RCC 7860 (cell line): ENCODE data around the gene RAMP3.
"Not testable (repeated sequence)": the region's sequence is repeated elsewhere in the genome, so short reads cannot be mapped to it uniquely, and the experiment has no call there.

ENCODE experiments used
- DNase-seq: peaks from one replicate; pipeline ENCODE4 v3.0.0-alpha.2; 2015; ENCODE audit warnings: low spot score
- FAIRE-seq: peaks from 2 replicates; lab custom pipeline; 2012; peaks lifted over from hg19 to GRCh38; lab: Jason Lieb, UNC

Gene RAMP3

DNA sequence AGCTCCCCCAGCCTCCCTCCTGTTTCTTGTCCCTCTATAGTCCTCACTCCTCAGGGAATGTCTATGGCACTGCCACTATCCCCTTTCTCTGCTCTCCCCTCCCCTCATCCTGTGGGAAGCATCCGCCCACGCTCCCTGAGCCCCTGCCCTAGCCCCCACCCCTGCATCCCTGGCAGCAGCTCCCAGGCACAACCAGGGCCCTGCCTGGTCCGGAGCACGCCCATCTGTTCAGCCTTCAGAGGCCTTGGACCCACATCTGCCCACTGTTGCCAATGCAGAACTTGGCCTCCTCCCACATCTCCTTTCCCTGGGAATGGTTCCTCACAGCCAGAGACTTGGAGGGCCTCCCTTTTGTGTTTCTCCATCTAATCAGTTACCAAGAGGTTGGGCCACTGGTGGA, 25.7 kb upstream of the RAMP3 start:
- DNase-seq (no peak), FAIRE-seq (no peak)

GRCh38 chr7:45132708-45133320, 24.8 kb upstream of the RAMP3 start:
- FAIRE-seq (no peak), DNase-seq (no peak)

GRCh38 chr7:45133352-45133751, 24.2 kb upstream of the RAMP3 start:
- FAIRE-seq = no peak
- DNase-seq = no peak

GRCh38 chr7:45133877-45134276, 23.7 kb upstream of the RAMP3 start:
- no peak for FAIRE-seq

DNA sequence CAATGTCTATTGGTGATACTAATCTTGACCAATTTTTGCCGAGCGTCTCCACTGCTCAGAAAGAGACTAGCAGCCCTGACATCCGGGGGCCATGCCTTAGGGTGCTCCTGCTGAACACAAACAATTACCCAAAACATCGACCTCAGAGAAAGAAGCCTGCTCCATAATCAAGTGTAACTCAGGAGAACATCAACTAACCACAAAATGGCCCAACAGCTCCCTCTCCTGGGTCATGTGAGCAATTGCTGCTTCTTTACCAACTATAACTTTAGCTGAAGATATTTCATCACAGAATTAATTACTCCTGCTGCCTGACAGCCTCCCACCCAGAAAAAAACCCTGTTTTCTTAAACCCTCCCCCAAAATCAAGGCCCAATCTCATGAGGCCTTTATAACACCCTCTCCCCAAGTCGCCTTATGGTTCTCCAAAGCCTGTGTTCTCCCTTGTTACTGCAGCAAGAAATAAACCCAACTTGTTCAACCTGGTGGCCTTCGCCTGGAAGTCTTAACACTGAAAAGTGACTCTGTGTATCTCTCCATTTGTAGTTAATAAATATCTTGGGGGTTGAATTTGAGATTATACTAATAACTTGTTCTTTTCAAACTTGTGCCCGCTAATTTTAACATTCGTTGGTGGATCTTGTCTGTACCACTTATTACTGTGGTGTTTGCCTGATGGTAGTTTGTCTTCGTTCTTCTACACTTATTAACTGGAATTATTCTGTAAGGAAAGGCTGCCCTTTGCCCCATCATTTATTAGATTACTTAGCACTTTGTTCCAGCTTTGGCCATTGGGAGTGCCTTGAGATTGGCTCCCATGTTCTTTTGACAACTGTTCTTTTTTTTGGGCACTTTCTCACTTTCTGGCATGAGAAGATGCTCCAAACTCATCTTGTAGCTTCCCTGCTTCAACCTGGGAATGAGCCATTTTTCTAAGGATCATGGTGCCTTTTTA, 21.2 kb upstream of the RAMP3 start:
- DNase-seq (peak; percentile 61), FAIRE-seq (peak; percentile 66)

More at GRCh38 chr7:45133877-45134276, 23.7 kb upstream of the RAMP3 start:
- DNase-seq = no peak

DNA sequence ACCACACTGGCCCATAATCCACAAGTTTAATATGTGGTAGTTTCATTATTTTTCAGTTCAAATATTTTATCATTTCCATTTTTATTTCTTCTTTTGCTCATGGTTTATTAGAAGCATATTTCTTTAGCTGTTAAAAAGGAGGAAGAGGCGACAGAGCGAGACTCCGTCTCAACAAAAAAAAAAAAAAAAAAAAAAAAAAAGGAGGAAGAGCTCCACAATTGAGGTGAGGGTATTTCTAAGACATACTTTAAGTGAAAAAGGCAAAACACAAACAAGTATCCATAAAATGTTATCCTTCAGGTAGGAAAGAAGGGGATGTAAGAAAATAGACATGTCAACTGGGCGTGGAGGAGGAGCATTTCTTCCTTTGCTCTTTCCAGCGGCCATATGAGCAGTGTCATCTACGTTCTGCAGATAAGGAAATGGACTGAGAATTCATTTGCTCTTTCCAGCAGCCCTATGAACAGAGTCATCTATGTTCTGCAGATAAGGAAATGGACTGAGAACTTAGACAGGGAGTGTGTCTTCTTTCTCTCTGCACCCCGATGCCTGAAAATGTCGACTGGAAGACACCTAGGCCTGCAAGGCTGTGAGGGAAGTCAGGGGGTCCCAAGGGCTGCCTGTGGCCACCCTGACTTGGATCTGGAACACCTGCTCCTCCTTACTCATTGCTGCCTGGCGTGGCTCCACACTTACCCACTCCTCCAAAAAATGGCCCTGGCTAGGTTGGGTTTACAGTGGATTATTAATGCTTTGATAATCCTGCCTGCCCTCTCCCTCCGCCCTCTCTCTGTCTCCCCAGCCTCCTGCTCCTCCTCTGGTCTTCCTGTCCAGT, 18.9 kb upstream of the RAMP3 start:
- no peak for FAIRE-seq

GRCh38 chr7:45140827-45141226, 16.8 kb upstream of the RAMP3 start:
- DNase-seq (no peak), FAIRE-seq (no peak)

More for the DNA sequence above, 18.9 kb upstream of the RAMP3 start:
- no peak for DNase-seq

GRCh38 chr7:45143616-45144015, 14.0 kb upstream of the RAMP3 start:
- FAIRE-seq = no peak

GRCh38 chr7:45145881-45146280, 11.7 kb upstream of the RAMP3 start:
- no peak for FAIRE-seq
- DNase-seq = no peak

More at GRCh38 chr7:45143616-45144015, 14.0 kb upstream of the RAMP3 start:
- peak; percentile 18 for DNase-seq

- FAIRE-seq = no peak
- DNase-seq = no peak
Measured at GRCh38 chr7:45146531-45147379, 10.8 kb upstream of the RAMP3 start.

DNA sequence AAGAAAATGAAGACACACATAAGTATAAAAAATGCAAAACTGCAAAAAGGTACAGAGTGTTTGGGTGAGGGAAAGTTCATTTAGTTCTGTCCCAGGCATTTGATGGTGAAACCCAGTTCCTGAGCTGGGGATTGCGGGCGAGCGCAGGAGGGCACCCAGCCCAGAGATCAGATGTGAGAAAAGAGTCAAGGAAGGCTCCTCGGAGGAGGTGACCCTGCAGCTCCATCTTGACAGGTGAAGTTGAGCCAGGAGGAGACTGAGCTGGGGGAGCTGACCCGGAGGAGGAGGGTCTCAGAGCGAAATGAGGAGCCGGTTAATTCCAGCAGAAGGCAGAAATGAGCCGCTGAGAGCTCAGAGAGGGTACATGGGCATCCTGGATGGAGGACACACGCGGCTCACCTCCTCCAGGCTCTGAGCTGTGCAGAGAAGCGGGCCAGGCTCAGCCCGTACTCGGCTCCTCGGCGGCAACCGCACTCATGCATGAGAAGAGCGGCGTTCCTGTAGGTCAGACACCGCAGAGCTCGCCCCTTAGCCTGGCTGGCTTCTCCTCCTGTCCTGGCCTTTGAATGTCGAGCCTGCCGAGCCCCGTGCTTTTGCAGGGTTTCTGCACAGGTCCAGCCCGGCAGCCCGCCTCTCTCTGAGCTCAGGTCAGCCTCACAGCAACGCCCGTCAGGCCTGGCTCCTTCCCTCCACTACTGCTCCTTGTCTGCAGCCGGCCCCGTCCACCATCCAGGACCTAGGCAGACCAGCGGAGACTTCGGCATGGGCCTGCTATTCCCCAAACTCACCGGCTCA, 9.5 kb upstream of the RAMP3 start:
- FAIRE-seq (no peak), DNase-seq (no peak)

- FAIRE-seq = no peak
- DNase-seq = no peak
Measured at GRCh38 chr7:45148653-45148973, 9.0 kb upstream of the RAMP3 start.

DNA sequence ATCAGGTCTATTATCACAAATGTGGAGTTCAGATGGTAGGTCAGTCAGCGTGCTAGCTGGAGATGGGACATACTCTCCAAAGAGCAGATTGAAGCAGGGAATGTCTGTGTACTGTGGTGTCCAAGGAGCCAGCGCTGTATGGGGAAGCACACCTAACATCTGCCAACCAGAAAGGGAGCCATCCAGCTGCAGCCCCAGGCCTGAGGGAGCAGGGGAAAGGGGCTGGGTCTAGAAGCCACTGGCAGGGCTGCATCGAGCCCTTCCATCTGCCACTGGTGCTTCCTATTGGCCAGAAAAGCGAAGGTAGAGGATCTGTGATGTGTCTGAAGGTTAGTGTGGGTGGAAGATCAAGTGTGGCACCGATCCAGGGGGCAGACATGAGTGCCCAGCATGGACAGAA, 8.0 kb upstream of the RAMP3 start:
- FAIRE-seq = no peak
- no peak for DNase-seq

GRCh38 chr7:45150199-45150598, 7.4 kb upstream of the RAMP3 start:
- no peak for DNase-seq
- no peak for FAIRE-seq

DNA sequence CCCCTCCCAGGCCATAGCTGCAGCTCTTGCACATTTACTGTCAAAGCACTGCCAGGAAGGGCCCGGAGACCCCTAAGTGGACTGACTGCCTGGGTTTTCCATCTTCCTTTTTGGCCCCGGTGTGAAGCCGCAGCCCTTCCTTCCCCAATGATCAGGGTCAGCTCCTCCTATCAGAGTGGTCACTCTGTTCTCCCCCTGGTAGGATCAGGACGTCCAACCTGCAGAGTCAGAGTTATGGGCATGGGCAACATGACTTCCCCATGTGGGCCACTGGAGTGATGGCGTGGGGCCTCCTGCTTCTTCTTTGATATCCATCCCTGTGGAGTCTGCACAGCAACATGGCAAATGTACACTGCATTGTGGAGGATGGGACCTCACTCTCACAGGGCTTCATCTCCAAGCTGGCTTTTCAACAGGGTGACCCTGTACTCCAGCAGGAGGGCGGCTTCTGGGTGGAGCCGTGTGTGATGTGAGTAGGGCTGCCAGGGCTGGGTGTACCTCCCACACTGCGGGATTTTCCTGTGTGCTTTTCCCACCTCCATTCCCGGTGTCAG, 6.4 kb upstream of the RAMP3 start:
- FAIRE-seq (no peak), DNase-seq (no peak)

GRCh38 chr7:45151967-45152366, 5.6 kb upstream of the RAMP3 start:
- no peak for DNase-seq
- FAIRE-seq = no peak

- DNase-seq (no peak), FAIRE-seq (no peak)
Measured at GRCh38 chr7:45153233-45153632, 4.4 kb upstream of the RAMP3 start.

- DNase-seq, FAIRE-seq: not testable (repeated sequence)
Measured at GRCh38 chr7:45153861-45154260, 3.7 kb upstream of the RAMP3 start.

GRCh38 chr7:45155357-45155900, 2.2 kb upstream of the RAMP3 start:
- no peak for DNase-seq
- FAIRE-seq = no peak
